ENCODE measurements around the gene MCCC2. TPM values are rescaled to one million over a fixed set of nuclear protein-coding genes. Genes with fewer than 3 reads are reported as not detected.
"Not testable (repeated sequence)": the region's sequence is repeated elsewhere in the genome, so short reads cannot be mapped to it uniquely, and the experiment has no call there.

The MCCC2 gene
- total RNA-seq (2014; rRNA removed; shearing (Covaris generic)): 25.9 and 34.7 TPM in 2 replicates
- total RNA-seq (2022): 61.2 TPM in 2 replicates
- percentile 76 among the genes with signal in this experiment for Bru-seq, nascent RNA
- percentile 82 among the genes with signal in this experiment for BruChase-seq, experiment 1, labeled RNA remaining after a 6-hour chase
- percentile 68 among the genes with signal in this experiment for BruChase-seq, experiment 2, labeled RNA remaining after a 2-hour chase
- long read RNA-seq, transcript MCCC2-201 (17 exons, 3,665 nt): major isoform, 34 of 74 reads
- long read RNA-seq, partial matches to known transcripts: 7 of 74 reads
- long read RNA-seq, other reads (novel, unspliced or antisense): 30 of 74 reads

GRCh38 chr5:71586941-71587765 is at the start of gene MCCC2:
Gene MCCC2, plus strand, starts transcription at chr5:71587340. Its CDS starts 86 bp downstream, at chr5:71587426.
- Histone ChIP-seq H3K9me3 (ENCODE audit: low read length) (no peaks in the 10 kb centered on the region), H2AFZ (ENCODE audit: low read length) (peak within 1 kb of the TSS; percentile 98), H3K4me1 (ENCODE audit: insufficient read depth, low read length, poor library complexity, severe bottlenecking) (peaks cover 19% of the 10 kb centered on the region), H4K20me1 (ENCODE audit: insufficient read depth, low read length) (no peaks in the 10 kb centered on the region), H3K36me3 (ENCODE audit: insufficient read depth, low read length) (no peaks in the 10 kb centered on the region), H3K4me2 (ENCODE audit: low read length) (peak within 1 kb of the TSS; percentile 91), H3K79me2 (ENCODE audit: insufficient read depth, low read depth, low read length) (peaks cover 30% of the 10 kb centered on the region; the same call in 1 of the 2 replicates), H3K27ac (ENCODE audit: low read depth, low read length, poor library complexity, severe bottlenecking) (peak within 1 kb of the TSS; percentile 49), H3K9me2 (ENCODE audit: insufficient read depth, low read length) (no peaks in the 10 kb centered on the region), H3K4me3 (ENCODE audit: low read depth, low read length, poor library complexity, severe bottlenecking) (peak within 1 kb of the TSS; percentile 85)
- CTCF ChIA-PET (ENCODE audit: unreplicated experiment): interaction anchor here (0.9 to 1.5 kb wide), 3 partner anchors 13 to 128 kb away, joined by 3 read pairs; no protein-coding TSS in a partner anchor
- TSS peak; percentile 76 for BruUV-seq (replicated peaks)
- no peak for TF ChIP-seq EZH2phosphoT487 (IDR thresholded peaks at IDR 0.05; ENCODE audit: borderline replicate concordance, low read depth, low read length)
- TF ChIP-seq, protein P1, sequence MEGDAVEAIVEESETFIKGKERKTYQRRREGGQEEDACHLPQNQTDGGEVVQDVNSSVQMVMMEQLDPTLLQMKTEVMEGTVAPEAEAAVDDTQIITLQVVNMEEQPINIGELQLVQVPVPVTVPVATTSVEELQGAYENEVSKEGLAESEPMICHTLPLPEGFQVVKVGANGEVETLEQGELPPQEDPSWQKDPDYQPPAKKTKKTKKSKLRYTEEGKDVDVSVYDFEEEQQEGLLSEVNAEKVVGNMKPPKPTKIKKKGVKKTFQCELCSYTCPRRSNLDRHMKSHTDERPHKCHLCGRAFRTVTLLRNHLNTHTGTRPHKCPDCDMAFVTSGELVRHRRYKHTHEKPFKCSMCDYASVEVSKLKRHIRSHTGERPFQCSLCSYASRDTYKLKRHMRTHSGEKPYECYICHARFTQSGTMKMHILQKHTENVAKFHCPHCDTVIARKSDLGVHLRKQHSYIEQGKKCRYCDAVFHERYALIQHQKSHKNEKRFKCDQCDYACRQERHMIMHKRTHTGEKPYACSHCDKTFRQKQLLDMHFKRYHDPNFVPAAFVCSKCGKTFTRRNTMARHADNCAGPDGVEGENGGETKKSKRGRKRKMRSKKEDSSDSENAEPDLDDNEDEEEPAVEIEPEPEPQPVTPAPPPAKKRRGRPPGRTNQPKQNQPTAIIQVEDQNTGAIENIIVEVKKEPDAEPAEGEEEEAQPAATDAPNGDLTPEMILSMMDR (conservative IDR thresholded peaks at IDR 0.05; ENCODE audit: low read length): no peak
- peak; percentile 98 for DNase-seq (ENCODE audit: low spot score)
- intact Hi-C loops (cut with micrococcal nuclease; ENCODE audit: unreplicated experiment): no loop called here
- POLR2A ChIA-PET: interaction anchor here (0.5 to 1.5 kb wide), 6 partner anchors 13 to 1261 kb away, joined by 3 to 7 read pairs (median 3); no protein-coding TSS in a partner anchor

- CTCF ChIA-PET (ENCODE audit: unreplicated experiment): no interaction called here
- Histone ChIP-seq H3K4me2 (ENCODE audit: low read length) (no peak overlapping the region), H3K9me2 (ENCODE audit: insufficient read depth, low read length) (no peaks in the 10 kb centered on the region), H3K27ac (ENCODE audit: low read depth, low read length, poor library complexity, severe bottlenecking) (no peak overlapping the region), H2AFZ (ENCODE audit: low read length) (no peak overlapping the region), H3K36me3 (ENCODE audit: insufficient read depth, low read length) (peaks cover 92% of the 10 kb centered on the region), H3K4me1 (ENCODE audit: insufficient read depth, low read length, poor library complexity, severe bottlenecking) (no peaks in the 10 kb centered on the region), H4K20me1 (ENCODE audit: insufficient read depth, low read length) (no peaks in the 10 kb centered on the region), H3K79me2 (ENCODE audit: insufficient read depth, low read depth, low read length) (no peaks in the 10 kb centered on the region), H3K9me3 (ENCODE audit: low read length) (no peaks in the 10 kb centered on the region), H3K4me3 (ENCODE audit: low read depth, low read length, poor library complexity, severe bottlenecking) (no peak overlapping the region)
- intact Hi-C loops (cut with micrococcal nuclease; ENCODE audit: unreplicated experiment): no loop called here
- POLR2A ChIA-PET: no interaction called here
- no peak for TF ChIP-seq EZH2phosphoT487 (IDR thresholded peaks at IDR 0.05; ENCODE audit: borderline replicate concordance, low read depth, low read length)
- TF ChIP-seq, protein P1 (conservative IDR thresholded peaks at IDR 0.05; ENCODE audit: low read length): no peak
- no TSS peak for BruUV-seq (replicated peaks)
- DNase-seq (ENCODE audit: low spot score): no peak
These were observed 49.5 kb upstream of the MCCC2 start for GRCh38 chr5:71537687-71538086.

DNA sequence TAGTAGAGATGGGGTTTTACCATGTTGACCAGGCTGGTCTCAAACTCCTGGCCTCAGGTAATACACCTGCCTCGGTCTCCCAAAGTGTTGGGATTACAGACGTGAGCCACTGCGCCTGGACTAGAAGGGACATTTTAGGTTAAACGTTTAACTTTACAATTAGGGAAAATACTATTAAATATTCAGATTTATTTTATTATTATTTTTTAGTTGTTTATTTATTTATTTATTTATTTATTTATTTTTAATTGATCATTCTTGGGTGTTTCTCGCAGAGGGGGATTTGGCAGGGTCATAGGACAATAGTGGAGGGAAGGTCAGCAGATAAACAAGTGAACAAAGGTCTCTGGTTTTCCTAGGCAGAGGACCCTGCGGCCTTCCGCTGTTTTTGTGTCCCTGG is 36.3 kb upstream of the MCCC2 start:
- DNase-seq (ENCODE audit: low spot score); POLR2A ChIA-PET; BruUV-seq (replicated peaks); H3K4me2 ChIP-seq (ENCODE audit: low read length); H3K79me2 ChIP-seq (ENCODE audit: insufficient read depth, low read depth, low read length); intact Hi-C loops (cut with micrococcal nuclease; ENCODE audit: unreplicated experiment); H4K20me1 ChIP-seq (ENCODE audit: insufficient read depth, low read length); H3K4me3 ChIP-seq (ENCODE audit: low read depth, low read length, poor library complexity, severe bottlenecking); H3K27ac ChIP-seq (ENCODE audit: low read depth, low read length, poor library complexity, severe bottlenecking); H2AFZ ChIP-seq (ENCODE audit: low read length); H3K9me3 ChIP-seq (ENCODE audit: low read length); CTCF ChIA-PET (ENCODE audit: unreplicated experiment); H3K4me1 ChIP-seq (ENCODE audit: insufficient read depth, low read length, poor library complexity, severe bottlenecking); H3K9me2 ChIP-seq (ENCODE audit: insufficient read depth, low read length): not testable (repeated sequence)
- H3K36me3 ChIP-seq (ENCODE audit: insufficient read depth, low read length): peaks cover 86% of the 10 kb centered on the region

DNA sequence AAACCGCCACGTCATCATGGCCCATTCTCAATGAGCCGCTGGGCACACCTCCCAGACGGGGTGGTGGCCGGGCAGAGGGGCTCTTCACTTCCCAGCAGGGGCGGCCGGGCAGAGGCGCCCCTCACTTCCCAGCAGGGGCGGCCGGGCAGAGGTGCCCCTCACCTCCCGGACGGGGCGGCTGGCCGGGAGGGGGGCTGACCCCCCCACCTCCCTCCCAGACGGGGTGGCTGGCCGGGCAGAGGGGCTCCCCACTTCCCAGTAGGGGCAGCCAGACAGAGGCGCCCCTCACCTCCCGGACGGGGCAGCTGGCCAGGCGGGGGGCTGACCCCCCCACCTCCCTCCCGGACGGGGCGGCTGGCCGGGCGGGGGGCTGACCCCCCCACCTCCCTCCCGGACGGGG is 35.6 kb upstream of the MCCC2 start:
- H3K27ac ChIP-seq (ENCODE audit: low read depth, low read length, poor library complexity, severe bottlenecking); H2AFZ ChIP-seq (ENCODE audit: low read length); POLR2A ChIA-PET; H3K9me3 ChIP-seq (ENCODE audit: low read length); DNase-seq (ENCODE audit: low spot score); H3K4me1 ChIP-seq (ENCODE audit: insufficient read depth, low read length, poor library complexity, severe bottlenecking); H3K4me3 ChIP-seq (ENCODE audit: low read depth, low read length, poor library complexity, severe bottlenecking); H3K79me2 ChIP-seq (ENCODE audit: insufficient read depth, low read depth, low read length); H3K4me2 ChIP-seq (ENCODE audit: low read length); H3K9me2 ChIP-seq (ENCODE audit: insufficient read depth, low read length); BruUV-seq (replicated peaks); H4K20me1 ChIP-seq (ENCODE audit: insufficient read depth, low read length); CTCF ChIA-PET (ENCODE audit: unreplicated experiment); intact Hi-C loops (cut with micrococcal nuclease; ENCODE audit: unreplicated experiment): not testable (repeated sequence)
- peaks cover 85% of the 10 kb centered on the region for H3K36me3 ChIP-seq (ENCODE audit: insufficient read depth, low read length)
